Neural crest cell (in vitro differentiated cells): ENCODE results near the gene LCN9. TPM values are rescaled to one million over a fixed set of nuclear protein-coding genes. Genes with fewer than 3 reads are reported as not detected.
"Not testable (repeated sequence)": the region's sequence is repeated elsewhere in the genome, so short reads cannot be mapped to it uniquely, and the experiment has no call there.

Source experiments
- DNase-seq: peaks from one replicate; pipeline ENCODE4 v3.0.0; 2021; ENCODE audit warnings: low read depth, mixed read lengths, low spot score
- H3K27ac Mint-ChIP-seq: one replicate; pipeline ENCODE4 v1.8.0; 2021; ENCODE audit warnings: mild to moderate bottlenecking, mixed read lengths; ENCODE audit not compliant: unreplicated experiment
- H3K27me3 Mint-ChIP-seq: 2 replicates; pipeline ENCODE4 v1.8.0; 2021; ENCODE audit warnings: low read depth, mild to moderate bottlenecking, mixed read lengths
- H3K36me3 Mint-ChIP-seq: 2 replicates; pipeline ENCODE4 v1.8.0; 2021; ENCODE audit warnings: low read depth, mild to moderate bottlenecking, mixed read lengths
- H3K4me1 Mint-ChIP-seq: 2 replicates; pipeline ENCODE4 v1.8.0; 2021; ENCODE audit warnings: mixed read lengths
- H3K4me3 Mint-ChIP-seq: one replicate; pipeline ENCODE4 v1.8.0; 2021; ENCODE audit warnings: mild to moderate bottlenecking, mixed read lengths
- H3K9me3 Mint-ChIP-seq: 2 replicates; pipeline ENCODE4 v1.8.0; 2021; ENCODE audit warnings: mixed read lengths
- total RNA-seq: library from RNA; stranded (reverse); gene quantifications from 2 replicates; pipeline ENCODE4 v1.2.1, GENCODE V29; 2021
- TF ChIP-seq, protein P1 (sequence below): fragments of 200-600 bp; sonication (generic); conservative IDR thresholded peaks from 2 replicates; pipeline ENCODE4 v1.5.0; 2021; ENCODE audit warnings: antibody characterized with exemption, mild to moderate bottlenecking

Gene LCN9
- total RNA-seq, 1 donor from 2014 or later, result 0.30 TPM

DNA sequence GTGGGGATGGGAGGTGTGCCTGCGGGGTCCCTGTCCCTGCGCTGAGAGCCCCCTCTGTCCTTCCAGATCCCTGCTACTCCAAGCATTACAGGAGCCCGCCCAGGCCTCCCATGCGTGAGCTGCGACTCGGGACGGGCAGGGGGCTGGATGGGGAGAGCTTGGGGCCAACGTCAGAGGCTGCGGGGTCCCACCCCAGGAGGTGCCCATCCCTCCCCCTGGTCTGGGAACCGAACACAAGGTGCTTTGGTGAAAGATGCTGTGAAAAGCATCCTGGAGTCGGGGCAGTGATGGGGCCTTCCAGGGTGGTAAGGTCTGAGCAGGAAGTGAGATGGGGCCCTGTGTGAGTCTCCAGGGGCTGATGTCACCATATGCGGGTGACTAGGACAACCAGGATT lies 2.7 kb downstream of the LCN9 start:
- H3K9me3 Mint-ChIP-seq, result no peaks in the 10 kb centered on the region
- peaks cover 8% of the 10 kb centered on the region for H3K4me1 Mint-ChIP-seq
- no peaks in the 10 kb centered on the region for H3K27me3 Mint-ChIP-seq
- DNase-seq, result no peak
- H3K36me3 Mint-ChIP-seq, result no peaks in the 10 kb centered on the region
- H3K27ac Mint-ChIP-seq, result no peak overlapping the region
- no peak overlapping the region for H3K4me3 Mint-ChIP-seq
- TF ChIP-seq, protein P1, sequence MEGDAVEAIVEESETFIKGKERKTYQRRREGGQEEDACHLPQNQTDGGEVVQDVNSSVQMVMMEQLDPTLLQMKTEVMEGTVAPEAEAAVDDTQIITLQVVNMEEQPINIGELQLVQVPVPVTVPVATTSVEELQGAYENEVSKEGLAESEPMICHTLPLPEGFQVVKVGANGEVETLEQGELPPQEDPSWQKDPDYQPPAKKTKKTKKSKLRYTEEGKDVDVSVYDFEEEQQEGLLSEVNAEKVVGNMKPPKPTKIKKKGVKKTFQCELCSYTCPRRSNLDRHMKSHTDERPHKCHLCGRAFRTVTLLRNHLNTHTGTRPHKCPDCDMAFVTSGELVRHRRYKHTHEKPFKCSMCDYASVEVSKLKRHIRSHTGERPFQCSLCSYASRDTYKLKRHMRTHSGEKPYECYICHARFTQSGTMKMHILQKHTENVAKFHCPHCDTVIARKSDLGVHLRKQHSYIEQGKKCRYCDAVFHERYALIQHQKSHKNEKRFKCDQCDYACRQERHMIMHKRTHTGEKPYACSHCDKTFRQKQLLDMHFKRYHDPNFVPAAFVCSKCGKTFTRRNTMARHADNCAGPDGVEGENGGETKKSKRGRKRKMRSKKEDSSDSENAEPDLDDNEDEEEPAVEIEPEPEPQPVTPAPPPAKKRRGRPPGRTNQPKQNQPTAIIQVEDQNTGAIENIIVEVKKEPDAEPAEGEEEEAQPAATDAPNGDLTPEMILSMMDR, result no peak

DNA sequence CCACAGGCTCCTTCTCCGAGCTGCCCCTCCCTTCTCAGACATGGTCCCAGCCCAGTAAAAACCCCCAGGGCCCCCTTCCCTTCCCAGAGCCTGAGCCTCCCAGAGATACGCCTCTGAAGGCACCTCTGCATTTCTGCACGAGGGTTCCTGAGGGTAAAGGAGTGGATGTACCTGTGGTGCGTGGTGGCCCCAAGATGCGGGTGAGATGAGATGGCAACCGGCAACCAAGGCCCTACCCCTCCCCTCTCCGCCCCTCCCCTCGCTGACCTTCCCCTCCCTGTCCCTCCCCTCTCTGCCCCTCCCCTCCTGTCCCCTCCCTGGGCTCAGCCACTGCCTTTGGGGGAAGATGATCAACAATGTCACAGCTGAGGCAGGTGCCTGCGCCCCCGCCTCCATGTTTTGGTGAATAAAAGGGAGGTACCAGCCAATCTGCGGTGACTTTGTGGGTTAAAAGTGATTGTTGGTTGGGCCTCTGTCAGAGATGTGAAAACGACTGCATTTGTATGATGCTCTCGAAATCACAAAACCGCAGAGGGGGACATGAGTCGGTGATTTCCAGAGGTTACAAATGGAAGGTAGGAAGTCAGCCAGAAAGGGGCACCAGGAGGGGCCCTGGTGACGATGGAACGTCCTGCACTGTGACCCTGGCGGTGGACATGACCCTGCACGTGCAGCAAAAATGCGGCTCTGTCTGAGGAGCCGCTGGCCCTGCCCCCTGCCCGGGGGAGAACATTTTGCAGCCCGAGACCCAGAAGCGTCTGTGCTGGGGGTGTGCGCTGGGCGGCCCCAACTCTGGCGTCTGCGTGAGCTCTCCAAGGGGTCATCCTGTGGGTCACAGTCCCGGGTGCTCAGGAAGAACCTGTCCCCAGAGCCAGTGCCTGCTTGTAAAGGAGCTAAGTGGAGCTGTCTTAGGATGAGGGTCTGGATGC lies 3.7 kb downstream of the LCN9 start:
- Mint-ChIP-seq H3K27ac (peak overlapping the region; percentile 75), H3K9me3 (no peaks in the 10 kb centered on the region), H3K27me3 (no peaks in the 10 kb centered on the region), H3K4me3 (no peak overlapping the region), H3K36me3 (no peaks in the 10 kb centered on the region), H3K4me1 (peaks cover 7% of the 10 kb centered on the region)
- TF ChIP-seq, protein P1, result no peak
- DNase-seq, result no peak

DNA sequence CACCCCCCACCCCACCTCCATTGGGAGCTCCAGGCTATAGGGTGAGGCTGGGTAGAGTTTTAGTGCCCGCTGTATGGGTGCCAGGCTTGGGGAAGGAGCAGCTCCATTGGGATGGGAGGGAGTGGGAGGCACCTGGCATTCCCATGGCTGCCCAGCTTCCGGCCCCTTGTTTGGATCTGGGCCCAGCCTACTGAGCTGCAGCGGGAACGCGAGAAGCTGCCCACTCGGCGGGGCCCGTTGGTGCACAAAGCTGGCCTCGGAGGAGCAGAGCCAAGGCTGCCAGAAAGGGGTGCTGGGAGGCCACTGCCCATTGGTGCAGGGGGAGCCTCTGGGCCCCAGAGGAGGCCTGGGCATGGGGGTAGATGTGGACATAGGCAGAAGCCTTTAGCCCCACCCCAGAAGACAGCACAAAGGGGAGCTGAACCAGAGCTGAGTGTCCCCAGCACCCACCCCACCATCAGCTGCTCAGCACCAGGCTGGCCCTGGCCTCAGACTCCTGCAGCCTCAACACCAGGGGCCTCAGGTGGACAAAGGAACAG lies 4.4 kb downstream of the LCN9 start:
- Mint-ChIP-seq H3K4me3 (no peak overlapping the region), H3K27ac (no peak overlapping the region), H3K9me3 (peaks cover 2% of the 10 kb centered on the region), H3K27me3 (peaks cover 3% of the 10 kb centered on the region), H3K36me3 (no peaks in the 10 kb centered on the region), H3K4me1 (peaks cover 4% of the 10 kb centered on the region)
- TF ChIP-seq, protein P1, result no peak
- no peak for DNase-seq

- not testable (repeated sequence) for H3K4me3 Mint-ChIP-seq, H3K4me1 Mint-ChIP-seq, DNase-seq, H3K36me3 Mint-ChIP-seq, H3K9me3 Mint-ChIP-seq, H3K27ac Mint-ChIP-seq, H3K27me3 Mint-ChIP-seq
Observed at GRCh38 chr9:135669018-135669417, 5.9 kb downstream of the LCN9 start.

- Mint-ChIP-seq H3K4me3 (no peak overlapping the region), H3K9me3 (peaks cover 2% of the 10 kb centered on the region), H3K4me1 (peaks cover 4% of the 10 kb centered on the region), H3K27ac (no peak overlapping the region), H3K27me3 (peaks cover 6% of the 10 kb centered on the region), H3K36me3 (no peaks in the 10 kb centered on the region)
- no peak for DNase-seq
- TF ChIP-seq, protein P1, result no peak
Observed at GRCh38 chr9:135669616-135670285, 6.6 kb downstream of the LCN9 start.
